ENCODE measurements around the gene ASIC5.
"Not testable (repeated sequence)": the region's sequence is repeated elsewhere in the genome, so short reads cannot be mapped to it uniquely, and the experiment has no call there.

The ASIC5 gene

DNA sequence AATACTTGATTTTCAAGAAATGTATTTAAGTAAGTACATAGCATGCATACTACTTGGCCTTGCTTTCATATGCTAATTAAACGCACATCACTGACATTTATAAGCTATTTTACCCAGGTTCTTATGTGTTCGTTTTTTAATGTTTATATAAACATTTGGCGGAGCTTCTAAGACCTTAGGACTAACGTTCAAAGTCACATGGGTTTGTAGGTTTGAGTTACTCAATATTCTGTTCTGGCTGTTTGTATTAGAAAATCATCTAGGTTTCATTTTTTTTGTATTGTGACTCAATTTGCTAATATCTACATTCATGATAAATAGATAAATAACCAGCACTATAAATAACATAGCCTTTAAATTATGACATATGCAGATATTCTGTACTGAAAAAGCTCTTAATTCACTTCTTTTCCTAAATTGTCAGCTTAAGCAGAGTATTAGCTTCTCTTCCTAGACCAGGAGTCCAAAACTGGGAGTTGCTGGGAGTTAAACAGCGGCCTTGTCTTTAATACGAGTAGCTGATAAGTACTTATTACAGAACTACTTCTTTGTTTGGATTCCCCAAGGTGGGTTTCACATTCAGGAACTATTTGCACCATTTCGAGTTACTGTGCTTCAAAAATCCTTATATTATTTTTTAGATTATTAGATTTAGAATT is 65.3 kb downstream of the ASIC5 start:
- DNase-seq (ENCODE audit: low read depth in 2 of 2): no peak

DNA sequence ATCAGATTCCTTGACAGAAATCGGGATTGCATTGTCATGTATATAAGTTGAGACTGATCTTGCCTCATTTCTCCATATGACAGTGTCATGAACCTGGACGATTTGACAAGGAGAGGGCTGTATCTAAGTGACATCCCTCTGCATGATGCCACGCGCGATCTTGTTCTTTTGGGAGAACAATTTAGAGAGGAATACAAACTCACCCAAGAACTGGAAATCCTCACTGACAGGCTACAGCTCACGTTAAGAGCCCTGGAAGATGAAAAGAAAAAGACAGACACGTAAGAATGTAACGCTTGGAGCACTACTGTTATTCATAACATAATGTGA is 66.3 kb downstream of the ASIC5 start:
- no peak for DNase-seq (ENCODE audit: low read depth in 2 of 2)

DNA sequence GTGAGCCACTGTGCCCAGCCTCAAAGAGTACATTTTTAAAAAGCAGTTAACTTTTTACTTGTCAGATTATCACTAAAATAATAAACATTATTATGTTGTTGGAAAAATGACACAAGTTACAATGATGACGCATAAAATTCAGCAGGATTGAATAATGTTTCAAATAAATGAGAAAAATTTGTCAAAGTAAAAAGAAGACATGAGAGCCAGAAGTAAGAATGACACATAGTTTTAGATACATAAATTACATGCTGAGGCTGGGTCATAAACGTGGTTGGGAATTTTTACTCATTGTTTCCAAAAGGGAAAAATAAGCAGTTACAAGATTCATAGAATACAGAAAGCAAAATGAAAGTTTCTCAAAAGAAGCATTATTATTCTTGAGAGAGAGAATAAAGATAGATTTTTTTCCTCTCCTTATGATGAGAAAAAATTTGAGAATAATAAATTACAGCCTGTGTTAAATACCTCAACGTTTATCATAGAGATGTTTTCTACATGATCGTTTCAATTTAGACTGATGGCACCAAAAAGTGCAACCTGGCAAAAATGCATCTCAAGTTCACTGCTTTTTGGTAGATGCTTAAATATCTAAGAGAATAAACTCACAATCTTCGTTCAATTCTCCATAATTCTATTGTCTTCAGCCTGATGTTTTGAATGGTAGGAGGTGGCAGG is 66.8 kb downstream of the ASIC5 start:
- no peak for DNase-seq (ENCODE audit: low read depth in 2 of 2)

DNA sequence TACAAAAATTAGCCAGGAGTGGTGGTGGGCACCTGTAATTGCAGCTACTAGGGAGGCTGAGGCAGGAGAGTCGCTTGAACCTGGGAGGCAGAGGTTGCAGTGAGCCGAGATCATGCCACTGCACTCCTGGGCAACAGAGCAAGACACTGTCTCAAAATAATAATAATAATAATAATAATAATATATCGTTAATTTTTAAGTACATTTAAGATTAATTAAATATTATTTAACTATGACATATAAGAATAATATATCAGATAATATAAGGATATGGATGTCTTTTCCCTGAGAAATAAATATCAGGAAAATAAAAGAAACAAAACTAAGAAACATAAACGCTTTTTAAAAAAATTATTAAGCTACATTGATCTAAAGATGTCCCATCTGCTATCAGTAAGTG is 68.5 kb downstream of the ASIC5 start:
- not testable (repeated sequence) for DNase-seq (ENCODE audit: low read depth in 2 of 2)

DNA sequence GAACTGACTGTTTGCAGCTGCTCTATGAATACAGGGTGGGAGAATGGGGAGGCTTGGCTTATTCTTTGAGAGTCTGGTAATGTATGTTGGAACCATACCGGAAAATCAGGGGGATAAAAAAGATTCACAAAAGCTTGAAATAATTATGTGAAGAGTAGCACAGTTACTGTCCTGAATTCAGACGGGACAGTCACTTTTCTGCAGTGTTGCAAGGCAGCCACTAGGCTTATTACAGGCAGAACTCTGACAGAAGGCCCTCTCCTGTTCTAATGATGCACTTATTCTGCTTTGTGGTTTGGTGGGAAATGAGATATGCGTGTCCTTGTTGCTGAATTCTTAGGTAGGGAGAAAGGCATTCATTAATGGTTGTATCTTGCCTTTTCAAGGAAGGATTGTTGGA is 70.1 kb downstream of the ASIC5 start:
- DNase-seq (ENCODE audit: low read depth in 2 of 2): no peak

DNA sequence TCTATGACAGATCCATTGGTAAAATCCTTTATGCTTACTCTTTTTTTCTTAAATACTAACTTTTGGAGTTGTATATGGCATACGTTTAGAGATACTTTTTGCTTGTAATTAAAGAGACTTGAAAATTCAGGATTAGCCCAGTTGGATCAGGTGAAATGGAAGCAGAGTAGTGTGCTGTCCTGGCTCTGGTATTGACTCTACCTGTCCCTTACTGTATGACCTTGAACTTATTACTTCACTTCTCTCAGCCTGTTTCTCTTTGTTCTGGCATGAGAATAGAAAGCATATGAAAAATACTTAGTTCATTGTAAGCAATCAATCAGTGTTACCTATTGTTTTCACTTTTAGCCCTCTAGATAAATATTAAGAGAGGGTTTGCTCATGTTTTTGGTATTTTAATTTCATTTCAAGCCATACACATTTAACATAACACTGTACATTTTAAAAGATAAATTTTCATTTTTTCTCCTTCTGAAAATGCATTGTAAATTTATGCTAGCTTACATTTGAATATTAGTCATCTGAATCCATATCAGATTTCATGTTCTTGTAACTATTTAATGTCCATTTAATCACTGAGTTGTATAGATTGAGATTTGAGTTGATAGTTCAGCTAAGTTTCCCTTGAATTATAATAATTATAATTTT is 71.4 kb downstream of the ASIC5 start:
- DNase-seq (ENCODE audit: low read depth in 2 of 2): no peak

DNA sequence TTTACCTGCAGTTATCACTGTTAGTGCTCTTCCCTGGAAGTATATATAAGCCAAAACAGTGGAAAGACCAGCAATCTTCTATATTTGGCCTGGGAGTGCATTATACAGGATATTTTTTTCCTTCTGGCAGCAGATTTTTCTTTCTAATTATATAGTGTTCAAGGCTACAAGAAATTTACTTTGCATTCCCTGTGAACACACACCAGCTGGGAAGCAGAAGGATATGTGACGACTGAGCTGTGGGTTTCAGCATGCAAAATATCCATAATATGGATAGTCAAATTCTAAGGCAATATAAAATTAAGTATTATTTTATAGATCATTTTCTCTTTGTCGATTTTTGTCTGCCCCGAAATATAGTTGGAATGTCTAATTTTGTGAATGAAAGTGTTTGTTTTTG is 76.1 kb downstream of the ASIC5 start:
- no peak for DNase-seq (ENCODE audit: low read depth in 2 of 2)

DNA sequence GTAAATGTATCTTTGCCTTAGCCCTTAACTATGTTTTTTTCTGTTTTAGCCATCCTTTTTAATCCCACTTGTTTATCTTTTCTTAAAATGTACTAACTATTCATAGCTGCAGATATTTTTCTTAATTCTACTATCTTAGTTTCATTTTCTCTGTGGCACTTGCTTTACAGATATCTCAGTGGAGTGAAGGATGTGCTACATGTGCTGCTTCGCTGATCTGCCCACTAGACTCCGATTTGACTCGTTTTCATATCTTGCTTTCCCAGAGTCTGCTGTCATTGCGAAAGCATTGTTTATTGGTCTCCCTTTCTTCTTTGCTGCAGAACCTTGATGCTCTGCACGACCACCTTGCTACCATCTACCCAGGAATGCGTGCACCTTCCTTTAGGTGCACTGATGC is 76.7 kb downstream of the ASIC5 start:
- DNase-seq (ENCODE audit: low read depth in 2 of 2): no peak

DNA sequence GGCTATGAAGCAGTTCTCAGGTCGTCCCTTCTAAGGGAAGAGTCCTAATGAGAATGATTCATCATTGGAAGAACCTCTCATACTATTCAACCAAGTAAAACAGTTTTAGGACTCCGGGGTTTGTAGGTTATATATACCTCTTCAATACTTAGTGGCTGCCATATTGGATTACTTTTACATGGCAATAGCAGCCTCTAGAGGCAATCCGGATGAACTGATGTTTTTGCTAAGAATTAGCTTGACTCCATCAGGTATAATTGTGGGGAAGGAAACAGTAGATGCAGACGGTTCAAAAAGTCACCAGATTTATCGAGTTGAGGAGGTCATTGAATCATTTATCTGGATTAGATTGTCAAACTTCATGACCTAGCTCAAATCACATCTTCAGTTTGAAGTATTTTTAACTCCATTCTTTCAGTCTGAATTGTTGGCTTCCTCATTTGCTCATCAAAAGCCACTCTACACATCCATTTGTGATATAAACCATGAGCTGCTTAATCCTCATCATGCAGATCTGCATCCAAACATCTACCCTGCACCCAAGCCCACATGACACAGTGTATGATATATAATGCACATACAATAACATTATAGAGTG is 78.9 kb downstream of the ASIC5 start:
- no peak for DNase-seq (ENCODE audit: low read depth in 2 of 2)

DNA sequence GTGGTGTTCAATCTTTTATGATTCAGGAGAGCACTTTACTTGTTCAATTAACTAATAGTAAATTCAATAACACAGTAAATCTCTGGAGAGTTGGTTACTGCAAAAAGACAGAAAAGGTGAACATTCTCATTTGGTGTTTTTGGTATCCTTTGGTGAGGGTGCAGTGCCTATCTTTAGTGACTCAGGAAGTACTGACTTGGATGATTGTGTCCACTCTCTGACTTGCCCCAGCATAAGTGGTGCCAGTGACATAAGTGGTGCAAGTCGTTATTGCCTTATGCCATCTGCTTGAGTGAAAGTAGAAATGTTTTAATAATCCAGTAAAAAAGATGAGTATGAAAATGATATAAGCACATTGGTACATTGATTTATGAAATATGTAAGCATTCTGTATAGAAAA is 80.2 kb downstream of the ASIC5 start:
- no peak for DNase-seq (ENCODE audit: low read depth in 2 of 2)

DNA sequence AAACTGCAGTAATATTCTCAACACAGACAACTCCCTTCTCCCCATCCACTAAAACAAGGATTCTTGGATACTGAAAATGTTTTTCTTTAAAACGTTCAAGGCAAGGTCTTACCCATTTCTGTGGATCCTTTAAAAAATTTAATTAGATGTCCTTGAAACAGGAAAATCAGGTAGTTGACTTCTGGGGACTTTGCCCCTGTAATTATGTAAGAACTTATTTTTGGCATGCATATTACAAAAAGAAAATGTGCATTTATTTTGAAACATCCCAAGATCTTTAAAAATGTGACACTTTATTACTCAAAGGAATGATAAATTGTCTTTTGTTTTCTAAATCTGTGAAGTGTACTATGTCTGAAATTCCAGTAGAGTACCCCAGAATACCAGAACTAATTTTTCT is 81.4 kb downstream of the ASIC5 start:
- no peak for DNase-seq (ENCODE audit: low read depth in 2 of 2)

DNA sequence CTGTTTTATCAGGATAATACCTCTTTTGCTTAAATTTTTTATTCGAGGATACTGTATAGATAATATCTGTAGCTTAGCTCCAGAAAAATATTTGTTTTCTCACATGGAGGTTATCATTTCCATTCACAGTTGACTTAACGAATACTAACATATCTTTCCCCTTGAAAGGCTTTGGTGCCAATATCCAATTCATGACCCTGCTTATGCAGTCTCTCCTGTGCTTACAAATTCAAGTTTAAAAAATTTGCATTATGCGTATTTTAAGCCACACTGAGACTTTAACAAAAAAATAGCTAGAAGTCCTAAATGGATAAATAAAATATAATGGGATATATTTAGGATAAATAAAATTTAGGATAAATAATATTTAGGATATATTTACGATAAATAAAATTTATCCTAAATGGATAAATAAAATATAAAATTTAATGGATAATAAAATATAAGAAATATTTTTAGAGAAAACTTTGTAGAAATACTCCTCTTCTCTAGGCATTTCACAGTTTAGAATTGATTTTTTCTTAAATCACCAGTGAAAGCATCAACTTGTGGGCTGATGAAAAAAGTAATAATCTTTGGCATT is 84.7 kb downstream of the ASIC5 start:
- no peak for DNase-seq (ENCODE audit: low read depth in 2 of 2)

DNA sequence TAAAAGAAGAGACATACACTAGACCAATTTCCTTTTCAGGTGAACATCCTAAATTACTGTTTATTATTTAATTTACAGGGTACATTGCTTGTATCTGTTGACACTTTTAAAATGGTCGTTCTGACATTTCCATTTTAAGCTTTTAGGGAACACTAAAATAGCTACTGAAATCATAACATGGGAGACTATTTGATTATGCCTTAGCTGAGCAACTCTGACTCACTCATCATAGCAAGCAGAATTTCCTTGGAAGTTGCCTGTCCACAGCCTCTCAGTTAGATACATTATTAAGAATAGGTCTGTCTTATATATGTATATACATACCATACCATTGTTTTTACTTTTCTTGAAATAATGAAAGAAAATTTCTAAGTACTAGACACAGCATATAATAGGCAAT is 85.3 kb downstream of the ASIC5 start:
- DNase-seq (ENCODE audit: low read depth in 2 of 2): no peak

All from stimulated activated CD8-positive, alpha-beta memory T cell treated with anti-CD3 and anti-CD28 coated beads, Interleukin-2, amount 100 ng/mL, for 1 hour (primary cell).